DMS 273 treated with DMSO at 0.1 percent for 48 hours (cell line): ENCODE data around the gene TRMT61A.

Source experiments
- DNase-seq: peaks from one replicate; lab custom pipeline; 2025; lab: John Stamatoyannopoulos, UW

Gene TRMT61A

DNA sequence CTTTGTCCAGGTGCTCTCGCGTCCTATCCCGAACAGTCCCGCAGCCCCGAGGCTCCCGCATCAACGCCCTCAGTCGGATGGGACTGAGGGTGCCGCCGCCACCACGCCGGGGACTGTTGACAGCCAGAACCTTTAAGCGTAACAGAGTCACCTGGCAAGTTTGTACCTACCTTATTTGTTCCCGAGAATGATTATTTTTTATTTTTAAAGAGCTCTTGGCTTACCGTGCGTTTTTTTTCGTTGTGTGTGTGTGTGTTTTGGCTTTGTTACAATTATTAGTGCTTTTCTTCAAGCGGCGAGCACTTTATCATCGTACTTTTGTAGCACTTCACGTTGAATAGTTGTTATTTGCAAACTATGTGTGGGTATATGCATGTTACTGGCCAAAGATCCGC is 34.2 kb downstream of the TRMT61A start:
- no peak for DNase-seq

DNA sequence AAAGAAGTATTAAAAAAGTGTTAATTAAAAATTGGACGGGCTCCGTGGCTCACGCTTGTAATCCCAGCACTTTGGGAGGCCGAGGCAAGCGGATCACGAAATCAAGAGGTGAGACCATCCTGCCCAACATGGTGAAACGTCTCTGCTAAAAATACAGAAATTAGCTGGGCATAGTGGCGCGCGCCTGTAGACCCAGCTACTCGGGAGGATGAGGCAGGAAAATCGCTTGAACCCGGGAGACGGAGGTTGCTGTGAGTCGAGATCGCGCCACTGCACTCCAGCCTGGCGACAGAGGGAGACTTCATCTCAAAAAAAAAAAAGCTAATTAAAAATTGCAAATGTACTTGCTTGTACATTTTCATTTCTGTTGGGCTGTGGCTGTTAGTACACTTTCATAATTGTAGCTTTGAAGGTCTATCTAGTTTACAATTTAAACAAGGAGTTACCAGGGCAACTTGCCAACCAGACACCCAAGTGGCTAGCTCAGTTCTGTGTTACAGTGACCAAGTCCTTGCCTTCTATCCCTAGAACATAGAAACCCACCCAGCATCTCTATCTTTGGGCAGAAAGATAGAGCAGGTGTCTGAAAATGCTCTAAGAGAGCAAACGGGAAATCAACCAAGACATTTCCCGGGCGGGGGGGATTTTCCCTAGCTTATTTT is 35.0 kb downstream of the TRMT61A start:
- DNase-seq, result no peak

DNA sequence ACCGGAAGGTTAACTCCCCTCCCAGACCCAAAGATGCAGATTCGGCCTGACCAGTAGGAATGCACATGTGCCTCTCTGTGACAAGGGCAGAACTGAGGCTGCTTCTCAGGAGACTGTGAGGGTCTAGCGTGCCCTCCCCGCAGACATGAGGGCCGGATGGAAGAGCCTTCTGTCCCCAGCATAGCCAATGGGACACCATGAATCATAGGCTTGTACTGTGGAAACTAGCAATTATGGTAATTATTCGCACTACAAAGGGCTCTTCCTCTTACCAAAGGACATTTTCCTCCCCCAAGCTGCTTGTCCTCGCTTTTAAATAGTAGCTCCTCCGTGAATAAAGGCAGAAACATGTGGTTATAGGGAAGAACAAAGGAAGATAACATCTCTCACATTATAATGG is 40.0 kb downstream of the TRMT61A start:
- no peak for DNase-seq

DNA sequence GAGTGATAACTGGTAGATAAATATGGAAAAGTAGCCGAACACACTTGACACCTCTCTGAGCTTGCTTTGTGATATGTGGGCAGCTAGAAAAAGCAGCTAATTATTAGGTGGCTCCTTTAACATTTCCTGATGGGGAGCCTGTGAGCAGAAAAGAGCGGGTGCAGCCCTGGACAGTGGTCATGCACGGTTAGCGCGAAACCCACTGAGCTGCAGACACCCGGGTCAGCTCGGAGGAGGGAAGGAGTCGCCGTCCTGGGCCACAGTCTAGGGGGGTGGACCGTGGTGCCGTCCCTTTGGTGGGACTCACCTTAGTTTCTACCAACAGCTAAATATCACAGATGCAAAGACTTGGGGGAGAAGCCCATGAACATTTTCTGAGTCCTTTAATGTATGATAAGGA is 40.4 kb downstream of the TRMT61A start:
- no peak for DNase-seq

DNA sequence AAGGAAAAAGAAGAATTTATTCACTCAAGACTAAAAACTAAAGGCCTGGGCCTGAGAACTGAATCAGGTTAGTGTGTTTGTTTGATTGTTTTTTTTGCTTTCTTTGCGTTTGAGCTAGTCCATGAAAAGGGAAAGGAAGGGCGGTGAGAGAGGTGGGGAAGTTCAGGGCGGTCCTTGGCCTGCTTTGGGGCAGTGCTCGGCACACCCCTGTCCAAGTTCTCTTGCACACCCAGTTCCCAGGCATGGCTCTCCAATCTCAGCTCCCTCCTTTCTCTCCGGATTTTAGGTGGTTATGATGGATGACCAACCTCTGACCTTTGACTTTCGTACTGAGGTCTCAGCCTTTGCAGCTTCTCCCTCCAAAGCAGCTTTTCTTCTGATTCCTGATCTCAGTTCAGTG is 45.1 kb downstream of the TRMT61A start:
- DNase-seq, result no peak

DNA sequence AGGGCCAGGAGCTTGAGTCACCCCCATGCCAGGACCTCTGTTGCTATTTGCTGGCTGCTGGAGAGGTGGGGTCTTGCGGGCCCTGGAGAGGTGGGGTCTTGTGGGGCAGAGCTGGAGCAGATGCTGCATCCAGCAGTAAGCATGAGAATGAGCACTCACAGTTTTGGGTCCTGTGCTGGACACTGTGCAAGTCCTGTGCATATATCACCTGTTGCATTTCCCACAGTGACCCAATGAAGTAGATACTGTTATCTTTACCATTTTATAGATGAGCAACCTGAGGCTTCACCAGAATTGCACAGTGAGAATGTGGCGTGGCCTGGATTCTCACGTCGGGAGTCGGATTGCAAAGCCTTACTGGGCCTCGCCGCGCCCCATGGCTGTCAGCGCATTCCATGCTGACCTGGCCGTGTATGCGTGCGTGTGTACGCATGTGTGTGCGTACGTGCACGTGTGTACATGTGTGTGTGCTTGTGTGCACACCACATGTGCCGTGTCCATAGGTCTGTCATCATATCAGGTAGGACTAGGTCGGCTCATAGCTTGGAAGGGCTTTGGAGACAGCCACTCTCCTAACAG is 45.8 kb downstream of the TRMT61A start:
- DNase-seq, result no peak

DNA sequence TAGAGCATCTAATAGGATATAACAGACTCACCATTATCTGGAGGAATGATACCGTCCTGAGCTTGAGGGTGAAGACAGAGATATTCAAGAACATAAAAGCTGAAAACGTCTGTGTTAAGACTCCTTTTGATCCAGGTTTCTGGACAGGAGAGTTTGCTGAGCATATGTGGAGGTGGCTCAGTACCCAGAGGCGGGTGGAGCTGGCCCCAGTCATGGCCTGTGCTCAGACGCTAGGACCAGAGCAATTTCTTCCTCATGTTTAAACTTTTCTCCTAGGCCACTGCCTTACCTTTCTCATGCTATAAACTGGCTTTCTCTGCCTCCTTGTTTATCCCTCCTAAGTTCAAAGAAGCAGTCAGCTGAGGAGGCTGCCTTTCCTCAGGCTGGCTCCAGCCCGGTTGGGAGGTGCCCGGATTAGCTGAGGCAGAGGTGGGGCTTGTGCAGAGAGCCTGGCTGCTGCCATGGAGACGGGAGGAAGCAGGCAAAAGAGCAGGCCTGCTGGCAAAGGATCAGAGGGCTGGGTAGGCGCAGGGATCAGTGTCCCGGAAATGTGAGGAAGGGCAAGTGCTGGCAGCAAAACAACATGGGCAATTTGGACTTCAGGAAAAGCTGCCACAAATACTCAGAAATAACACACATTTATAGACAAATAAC is 47.5 kb downstream of the TRMT61A start:
- DNase-seq, result peak; percentile 70

DNA sequence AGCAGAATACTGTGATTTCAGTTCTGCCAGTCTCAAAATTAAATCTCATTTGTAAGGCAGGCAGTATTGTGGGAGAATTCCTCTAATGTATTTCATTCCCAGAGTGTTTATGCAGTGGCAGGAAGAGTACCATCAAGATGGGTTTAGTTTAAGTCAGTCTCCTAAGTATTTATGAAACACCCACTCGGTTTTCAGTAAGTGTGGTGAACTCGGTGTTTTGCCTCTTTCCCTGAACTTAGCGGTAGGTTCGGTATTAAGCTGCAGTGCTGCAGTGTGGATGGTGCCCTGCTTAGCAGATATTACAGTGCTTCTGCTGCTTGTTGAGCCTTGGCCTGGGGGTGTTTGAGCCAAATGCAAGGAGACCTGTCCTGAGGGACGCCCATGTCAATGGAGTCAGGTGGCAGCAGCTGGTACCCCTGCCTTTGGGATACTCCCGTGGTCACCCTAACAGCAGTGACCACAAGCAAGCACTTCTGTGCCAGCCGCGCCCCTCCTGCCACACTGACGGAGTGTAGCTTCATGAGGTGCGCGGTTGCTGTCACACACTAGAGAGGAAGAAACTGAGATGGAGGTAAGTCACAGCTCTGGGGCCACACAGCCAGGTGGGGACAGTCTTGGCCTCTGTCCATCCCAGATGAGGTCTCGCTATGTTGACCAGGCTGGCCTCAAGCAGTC is 49.5 kb downstream of the TRMT61A start:
- no peak for DNase-seq

DNA sequence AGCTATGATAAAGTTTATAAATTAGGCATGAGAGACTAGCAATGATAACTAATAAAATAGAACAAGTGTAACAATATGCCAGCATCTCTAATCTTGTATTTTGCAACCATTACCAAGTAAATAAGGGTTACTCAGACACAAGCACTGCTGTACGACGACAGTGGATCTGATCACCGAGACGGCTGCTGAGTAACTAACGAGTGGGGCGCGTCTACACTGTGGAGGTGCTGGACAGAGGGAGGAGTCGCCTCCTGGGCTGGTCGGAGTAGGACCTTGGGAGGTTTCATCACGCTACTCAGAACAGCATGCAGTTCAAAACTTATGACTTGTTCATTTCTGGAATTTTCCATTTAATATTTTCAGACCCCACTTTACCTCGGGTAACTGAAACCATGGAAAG is 52.2 kb downstream of the TRMT61A start:
- no peak for DNase-seq

DNA sequence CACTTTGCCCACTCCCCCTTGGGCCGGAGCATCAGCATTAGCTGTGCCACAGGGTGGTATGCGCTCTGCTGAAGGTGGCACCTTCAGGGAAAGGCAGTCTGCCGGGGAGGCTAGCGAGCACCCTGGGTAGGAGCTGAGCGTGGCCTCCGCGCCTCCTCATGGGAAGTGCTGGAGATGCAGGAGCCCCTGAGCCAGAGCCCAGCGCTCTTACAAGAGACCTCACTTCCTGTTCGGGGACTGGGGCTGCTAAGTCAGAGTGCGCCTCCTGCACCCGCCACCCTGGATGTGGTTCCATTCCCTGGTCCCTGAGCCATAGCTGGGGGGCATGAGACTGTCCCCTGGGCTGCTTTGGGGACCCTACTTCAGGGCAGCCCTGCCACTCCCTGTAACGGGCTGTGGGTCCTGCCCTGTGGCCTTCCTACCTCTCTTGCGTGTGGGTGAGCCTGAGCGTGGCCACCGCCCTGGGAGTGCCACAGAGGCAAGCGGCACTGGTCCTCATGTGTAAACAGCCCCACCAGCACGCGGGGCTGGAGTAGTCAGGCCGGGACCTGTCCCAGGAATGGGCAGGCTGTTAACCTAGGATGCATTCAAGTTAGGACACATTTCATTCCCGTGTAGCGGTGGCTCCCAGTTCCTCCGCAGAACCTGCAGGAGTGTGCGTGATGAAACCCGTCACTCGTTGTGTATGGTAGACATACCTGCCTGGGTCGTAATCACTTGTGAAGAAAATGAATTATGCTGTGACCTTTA is 53.1 kb downstream of the TRMT61A start:
- DNase-seq, result no peak

DNA sequence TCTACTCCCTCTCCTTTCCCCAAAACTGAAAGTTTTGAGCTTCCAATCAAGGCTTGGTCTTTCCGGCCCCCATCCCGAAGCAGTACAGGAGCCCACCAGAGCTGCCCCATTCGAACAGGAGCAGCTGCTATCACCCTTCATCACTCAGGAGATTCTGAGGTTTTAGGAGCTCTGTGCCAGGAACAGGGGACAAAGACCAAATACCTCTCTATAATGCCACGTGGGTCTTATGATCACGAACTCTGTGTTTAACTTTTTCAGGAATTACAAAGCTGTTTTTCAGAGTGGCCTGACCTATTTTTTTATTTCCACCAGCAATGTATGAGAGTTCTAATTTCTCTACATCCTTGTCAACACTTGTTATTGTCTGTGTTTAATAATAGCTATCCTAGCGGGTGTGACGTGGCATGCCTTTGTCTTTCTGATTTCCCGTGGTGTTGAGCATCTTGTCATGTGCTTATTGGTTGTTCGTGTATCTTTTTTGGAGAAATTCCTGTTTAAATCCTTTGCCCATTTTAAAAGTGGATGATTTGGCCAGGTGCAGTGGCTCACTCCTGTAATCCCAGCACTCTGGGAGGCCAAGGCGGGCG is 55.4 kb downstream of the TRMT61A start:
- DNase-seq, result no peak
